Measurements from ENCODE around the gene PLCB4. TPM values are rescaled to one million over a fixed set of nuclear protein-coding genes. Genes with fewer than 3 reads are reported as not detected.

PLCB4 gene
- total RNA-seq, 1 experiment from 2014 or later = 10.1 TPM

DNA sequence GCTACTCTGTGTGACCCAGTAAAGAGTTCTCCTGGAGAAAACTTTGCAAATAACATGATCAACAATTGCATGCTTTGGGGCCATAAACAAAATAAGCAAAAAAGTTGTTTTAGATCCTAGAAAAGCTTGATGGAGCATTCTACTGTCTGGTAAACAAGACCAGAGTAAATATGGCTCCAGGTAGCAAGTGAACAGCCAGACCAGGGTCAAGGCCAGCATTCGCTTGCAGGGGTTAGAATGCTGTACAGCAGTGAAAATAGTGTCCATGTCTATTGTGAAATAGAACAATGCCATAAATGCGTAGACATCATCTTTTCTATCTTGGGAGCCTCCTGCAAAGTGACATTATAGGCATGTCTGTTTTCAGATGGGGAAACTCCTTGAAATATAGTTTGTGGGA lies 216.7 kb downstream of the PLCB4 start:
- no peak overlapping the region for H4K91ac ChIP-seq (ENCODE audit: insufficient read length, low read depth, low read length)
- WGBS (ENCODE audit: extremely low coverage, insufficient read length, low lambda C conversion rate) = no CpG with 5 or more reads among the region's 2 CpGs
- H3K9me3 ChIP-seq (ENCODE audit: control insufficient read depth, low read depth, low read length) = no peaks in the 10 kb centered on the region
- no peak overlapping the region for H2AFZ ChIP-seq (ENCODE audit: low read length)
- H3K9ac ChIP-seq (ENCODE audit: extremely low read depth, insufficient read length, low read length) = no peak overlapping the region
- H3K4ac ChIP-seq (ENCODE audit: low read depth, low read length) = no peak overlapping the region
- no peaks in the 10 kb centered on the region for H3K79me1 ChIP-seq (ENCODE audit: insufficient read depth, low read depth, low read length, poor library complexity, severe bottlenecking)
- no peak overlapping the region for H3K14ac ChIP-seq (ENCODE audit: insufficient read depth, low read length)
- H2BK5ac ChIP-seq (ENCODE audit: insufficient read length, low read length) = no peak overlapping the region
- Mint-ChIP-seq H3K27me3 (ENCODE audit: low read depth) (no peaks in the 10 kb centered on the region), H3K36me3 (ENCODE audit: insufficient read depth in 1 of 3, low read depth in 3 of 3) (no peaks in the 10 kb centered on the region), H3K27ac (no peak overlapping the region), H3K4me3 (no peak overlapping the region), H3K9me3 (no peaks in the 10 kb centered on the region), H3K4me1 (no peaks in the 10 kb centered on the region)
- no peak overlapping the region for H2BK12ac ChIP-seq (ENCODE audit: insufficient read length, low read depth, low read length)
- no peak overlapping the region for H3K56ac ChIP-seq (ENCODE audit: insufficient read length, low read depth, low read length)
- H3T11ph ChIP-seq (ENCODE audit: low read length) = no peak overlapping the region
- DNase-seq = no peak
- no peak overlapping the region for H4K8ac ChIP-seq (replicated peaks; ENCODE audit: insufficient read length, low read depth, low read length)
- no peak overlapping the region for H3K27ac ChIP-seq (ENCODE audit: insufficient read length, low read depth, low read length)
- no peak overlapping the region for H2BK15ac ChIP-seq (ENCODE audit: low read depth, low read length)
- H4K20me1 ChIP-seq (ENCODE audit: control insufficient read depth, insufficient read depth, insufficient read length) = no peaks in the 10 kb centered on the region
- H3K23ac ChIP-seq (ENCODE audit: insufficient read length, low read depth, low read length) = no peak overlapping the region
- no peak overlapping the region for H2BK120ac ChIP-seq (ENCODE audit: low read depth, low read length, poor library complexity, severe bottlenecking)
- H3K79me2 ChIP-seq (ENCODE audit: insufficient read depth, low read length) = no peaks in the 10 kb centered on the region
- H3K27me3 ChIP-seq (ENCODE audit: insufficient read depth, low read length) = no peaks in the 10 kb centered on the region
- no peak overlapping the region for H2AK5ac ChIP-seq (ENCODE audit: insufficient read length, low read length)
- H3K4me1 ChIP-seq (ENCODE audit: insufficient read depth, low read length) = no peaks in the 10 kb centered on the region
- TF ChIP-seq, protein P1, sequence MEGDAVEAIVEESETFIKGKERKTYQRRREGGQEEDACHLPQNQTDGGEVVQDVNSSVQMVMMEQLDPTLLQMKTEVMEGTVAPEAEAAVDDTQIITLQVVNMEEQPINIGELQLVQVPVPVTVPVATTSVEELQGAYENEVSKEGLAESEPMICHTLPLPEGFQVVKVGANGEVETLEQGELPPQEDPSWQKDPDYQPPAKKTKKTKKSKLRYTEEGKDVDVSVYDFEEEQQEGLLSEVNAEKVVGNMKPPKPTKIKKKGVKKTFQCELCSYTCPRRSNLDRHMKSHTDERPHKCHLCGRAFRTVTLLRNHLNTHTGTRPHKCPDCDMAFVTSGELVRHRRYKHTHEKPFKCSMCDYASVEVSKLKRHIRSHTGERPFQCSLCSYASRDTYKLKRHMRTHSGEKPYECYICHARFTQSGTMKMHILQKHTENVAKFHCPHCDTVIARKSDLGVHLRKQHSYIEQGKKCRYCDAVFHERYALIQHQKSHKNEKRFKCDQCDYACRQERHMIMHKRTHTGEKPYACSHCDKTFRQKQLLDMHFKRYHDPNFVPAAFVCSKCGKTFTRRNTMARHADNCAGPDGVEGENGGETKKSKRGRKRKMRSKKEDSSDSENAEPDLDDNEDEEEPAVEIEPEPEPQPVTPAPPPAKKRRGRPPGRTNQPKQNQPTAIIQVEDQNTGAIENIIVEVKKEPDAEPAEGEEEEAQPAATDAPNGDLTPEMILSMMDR (conservative IDR thresholded peaks at IDR 0.05) = no peak
- H3K4me2 ChIP-seq (ENCODE audit: insufficient read depth, insufficient read length, low read length) = no peak overlapping the region
- no peaks in the 10 kb centered on the region for H3K23me2 ChIP-seq (ENCODE audit: insufficient read length, low read depth, low read length, poor library complexity, severe bottlenecking)
- H4K5ac ChIP-seq (ENCODE audit: insufficient read length, low read depth, low read length) = no peak overlapping the region
- no peak overlapping the region for H3K18ac ChIP-seq (ENCODE audit: insufficient read length, low read depth, low read length)
- H2BK20ac ChIP-seq (ENCODE audit: low read depth, low read length, poor library complexity, severe bottlenecking) = no peak overlapping the region
